Measurements from ENCODE around the gene CERS6. TPM values are rescaled to one million over a fixed set of nuclear protein-coding genes. Genes with fewer than 3 reads are reported as not detected.

CERS6 gene
- total RNA-seq, 1 experiment from 2014 or later = not detected

DNA sequence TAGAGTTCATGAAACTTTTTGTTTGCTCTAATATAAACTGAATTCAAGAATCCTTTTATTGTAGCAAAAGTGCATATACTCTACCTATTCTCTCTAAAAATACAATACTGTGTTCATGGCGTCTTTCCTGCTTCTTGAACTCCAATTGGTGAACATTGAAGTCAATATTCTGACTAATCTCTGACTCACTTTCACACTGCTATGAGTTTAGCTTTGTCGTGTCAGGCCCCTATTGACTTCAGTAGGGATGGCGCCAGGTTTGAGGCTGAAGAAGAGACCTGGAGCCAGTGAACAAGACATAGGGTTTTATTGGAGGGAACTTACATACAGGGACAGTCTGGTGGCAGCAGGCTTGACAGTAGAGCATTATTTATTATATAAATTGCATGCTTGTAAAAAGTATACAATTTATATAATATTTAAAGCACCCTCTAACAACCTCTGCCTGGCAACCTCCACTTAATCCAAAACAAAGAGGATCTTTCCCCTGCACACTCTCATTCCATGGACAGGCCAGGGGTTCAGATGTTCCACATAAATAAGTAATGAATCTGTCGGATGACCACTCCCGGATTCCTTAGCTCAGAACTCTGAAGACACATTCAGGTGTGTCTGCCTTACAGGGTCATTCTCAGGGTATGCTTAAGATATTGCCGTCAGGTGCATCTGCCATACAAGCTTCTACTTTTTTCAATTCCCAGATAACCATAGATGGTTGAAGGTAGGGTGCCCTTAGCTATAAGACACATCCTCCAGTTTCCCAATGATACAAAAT is 141.0 kb downstream of the CERS6 start:
- Histone ChIP-seq H3K79me2 (ENCODE audit: low read length) (no peaks in the 10 kb centered on the region), H3K36me3 (ENCODE audit: insufficient read depth, low read length) (no peaks in the 10 kb centered on the region), H4K20me1 (ENCODE audit: insufficient read depth, low read depth, low read length) (no peaks in the 10 kb centered on the region), H3K27me3 (ENCODE audit: low read length) (no peaks in the 10 kb centered on the region), H3K4me3 (ENCODE audit: low read length) (no peak overlapping the region), H3K9ac (ENCODE audit: low read length) (no peak overlapping the region), H2AFZ (ENCODE audit: low read length) (no peak overlapping the region), H3K27ac (ENCODE audit: low read length) (no peak overlapping the region), H3K9me2 (replicated peaks; ENCODE audit: insufficient read depth, low read length) (no peaks in the 10 kb centered on the region), H3K4me1 (ENCODE audit: low read length) (peaks cover 6% of the 10 kb centered on the region), H3K4me2 (ENCODE audit: low read depth, low read length, poor library complexity, severe bottlenecking) (no peak overlapping the region), H3K9me3 (ENCODE audit: low read length) (no peaks in the 10 kb centered on the region)
- no peak for DNase-seq

DNA sequence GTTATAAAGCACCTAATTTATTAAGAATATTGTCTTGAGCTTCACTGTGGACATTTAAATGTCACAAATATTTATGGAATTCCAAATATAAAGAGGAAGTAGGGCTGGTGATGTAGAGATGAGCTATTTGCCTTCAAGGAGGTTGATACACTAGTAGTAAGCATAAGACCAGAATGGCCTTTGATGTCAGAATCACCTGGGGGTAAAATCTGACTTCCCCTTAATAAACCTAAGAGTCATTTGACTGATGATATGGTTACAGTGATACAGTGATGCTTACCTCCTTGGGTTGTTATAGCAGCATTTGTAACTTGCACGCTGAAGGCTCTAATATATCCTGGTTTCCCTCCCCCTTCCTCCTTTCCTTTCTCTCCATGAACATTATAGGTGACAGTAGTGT is 143.7 kb downstream of the CERS6 start:
- H2AFZ ChIP-seq (ENCODE audit: low read length) = no peak overlapping the region
- no peak overlapping the region for H3K4me2 ChIP-seq (ENCODE audit: low read depth, low read length, poor library complexity, severe bottlenecking)
- no peaks in the 10 kb centered on the region for H4K20me1 ChIP-seq (ENCODE audit: insufficient read depth, low read depth, low read length)
- H3K79me2 ChIP-seq (ENCODE audit: low read length) = no peaks in the 10 kb centered on the region
- H3K27ac ChIP-seq (ENCODE audit: low read length) = no peak overlapping the region
- H3K27me3 ChIP-seq (ENCODE audit: low read length) = no peaks in the 10 kb centered on the region
- H3K9ac ChIP-seq (ENCODE audit: low read length) = no peak overlapping the region
- peaks cover 6% of the 10 kb centered on the region for H3K4me1 ChIP-seq (ENCODE audit: low read length)
- H3K36me3 ChIP-seq (ENCODE audit: insufficient read depth, low read length) = no peaks in the 10 kb centered on the region
- H3K4me3 ChIP-seq (ENCODE audit: low read length) = no peak overlapping the region
- H3K9me2 ChIP-seq (replicated peaks; ENCODE audit: insufficient read depth, low read length) = no peaks in the 10 kb centered on the region
- no peak for DNase-seq
- no peaks in the 10 kb centered on the region for H3K9me3 ChIP-seq (ENCODE audit: low read length)

DNA sequence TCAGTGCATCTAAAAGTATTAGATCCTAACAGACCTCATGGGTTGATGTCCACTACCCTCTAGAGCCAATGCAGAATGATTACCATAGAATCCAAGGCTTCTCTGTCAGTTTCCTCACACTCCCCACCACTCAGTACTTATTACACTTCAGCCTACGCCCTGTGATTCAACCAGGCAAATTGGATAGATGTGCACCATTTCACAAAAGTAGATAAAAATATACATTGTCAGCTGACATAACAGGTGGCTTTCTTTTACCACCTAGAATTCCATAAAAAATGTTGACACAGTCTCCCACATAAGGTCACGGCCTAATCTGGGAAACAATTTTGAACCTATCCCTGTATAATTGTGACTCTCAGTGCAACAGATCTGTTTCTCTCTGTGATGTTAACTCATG is 144.9 kb downstream of the CERS6 start:
- no peak for DNase-seq
- H3K9me2 ChIP-seq (replicated peaks; ENCODE audit: insufficient read depth, low read length) = no peaks in the 10 kb centered on the region
- no peaks in the 10 kb centered on the region for H3K36me3 ChIP-seq (ENCODE audit: insufficient read depth, low read length)
- H3K27me3 ChIP-seq (ENCODE audit: low read length) = no peaks in the 10 kb centered on the region
- no peak overlapping the region for H3K4me3 ChIP-seq (ENCODE audit: low read length)
- H4K20me1 ChIP-seq (ENCODE audit: insufficient read depth, low read depth, low read length) = no peaks in the 10 kb centered on the region
- no peaks in the 10 kb centered on the region for H3K9me3 ChIP-seq (ENCODE audit: low read length)
- no peak overlapping the region for H3K27ac ChIP-seq (ENCODE audit: low read length)
- H3K79me2 ChIP-seq (ENCODE audit: low read length) = no peaks in the 10 kb centered on the region
- H2AFZ ChIP-seq (ENCODE audit: low read length) = no peak overlapping the region
- H3K4me2 ChIP-seq (ENCODE audit: low read depth, low read length, poor library complexity, severe bottlenecking) = no peak overlapping the region
- peaks cover 6% of the 10 kb centered on the region for H3K4me1 ChIP-seq (ENCODE audit: low read length)
- no peak overlapping the region for H3K9ac ChIP-seq (ENCODE audit: low read length)

- peak; percentile 44 for DNase-seq
- Histone ChIP-seq H3K9me3 (ENCODE audit: low read length) (no peaks in the 10 kb centered on the region), H3K36me3 (ENCODE audit: insufficient read depth, low read length) (no peaks in the 10 kb centered on the region), H3K4me3 (ENCODE audit: low read length) (no peak overlapping the region), H3K27ac (ENCODE audit: low read length) (no peak overlapping the region), H4K20me1 (ENCODE audit: insufficient read depth, low read depth, low read length) (no peaks in the 10 kb centered on the region), H3K9ac (ENCODE audit: low read length) (no peak overlapping the region), H2AFZ (ENCODE audit: low read length) (no peak overlapping the region), H3K9me2 (replicated peaks; ENCODE audit: insufficient read depth, low read length) (no peaks in the 10 kb centered on the region), H3K4me1 (ENCODE audit: low read length) (peaks cover 6% of the 10 kb centered on the region), H3K79me2 (ENCODE audit: low read length) (no peaks in the 10 kb centered on the region), H3K27me3 (ENCODE audit: low read length) (no peaks in the 10 kb centered on the region), H3K4me2 (ENCODE audit: low read depth, low read length, poor library complexity, severe bottlenecking) (no peak overlapping the region)
These were observed 145.7 kb downstream of the CERS6 start for GRCh38 chr2:168601741-168602140.

GRCh38 chr2:168602379-168602778 is 146.3 kb downstream of the CERS6 start:
- no peak for DNase-seq
- Histone ChIP-seq H3K79me2 (ENCODE audit: low read length) (no peaks in the 10 kb centered on the region), H3K9me3 (ENCODE audit: low read length) (no peaks in the 10 kb centered on the region), H3K4me2 (ENCODE audit: low read depth, low read length, poor library complexity, severe bottlenecking) (no peak overlapping the region), H3K9ac (ENCODE audit: low read length) (no peak overlapping the region), H3K4me3 (ENCODE audit: low read length) (no peak overlapping the region), H2AFZ (ENCODE audit: low read length) (no peak overlapping the region), H4K20me1 (ENCODE audit: insufficient read depth, low read depth, low read length) (no peaks in the 10 kb centered on the region), H3K36me3 (ENCODE audit: insufficient read depth, low read length) (no peaks in the 10 kb centered on the region), H3K4me1 (ENCODE audit: low read length) (peaks cover 6% of the 10 kb centered on the region), H3K27me3 (ENCODE audit: low read length) (no peaks in the 10 kb centered on the region), H3K9me2 (replicated peaks; ENCODE audit: insufficient read depth, low read length) (no peaks in the 10 kb centered on the region), H3K27ac (ENCODE audit: low read length) (no peak overlapping the region)

- Histone ChIP-seq H3K79me2 (ENCODE audit: low read length) (no peaks in the 10 kb centered on the region), H3K4me3 (ENCODE audit: low read length) (no peak overlapping the region), H3K27me3 (ENCODE audit: low read length) (no peaks in the 10 kb centered on the region), H3K9ac (ENCODE audit: low read length) (no peak overlapping the region), H2AFZ (ENCODE audit: low read length) (no peak overlapping the region), H3K27ac (ENCODE audit: low read length) (no peak overlapping the region), H3K4me1 (ENCODE audit: low read length) (peaks cover 6% of the 10 kb centered on the region), H3K9me2 (replicated peaks; ENCODE audit: insufficient read depth, low read length) (no peaks in the 10 kb centered on the region), H3K36me3 (ENCODE audit: insufficient read depth, low read length) (no peaks in the 10 kb centered on the region), H4K20me1 (ENCODE audit: insufficient read depth, low read depth, low read length) (no peaks in the 10 kb centered on the region), H3K9me3 (ENCODE audit: low read length) (no peaks in the 10 kb centered on the region), H3K4me2 (ENCODE audit: low read depth, low read length, poor library complexity, severe bottlenecking) (no peak overlapping the region)
- DNase-seq = no peak
These were observed 146.9 kb downstream of the CERS6 start for GRCh38 chr2:168602846-168603401.

- H3K4me2 ChIP-seq (ENCODE audit: low read depth, low read length, poor library complexity, severe bottlenecking) = no peak overlapping the region
- H3K79me2 ChIP-seq (ENCODE audit: low read length) = no peaks in the 10 kb centered on the region
These were observed 147.4 kb downstream of the CERS6 start for GRCh38 chr2:168603439-168603961.

DNA sequence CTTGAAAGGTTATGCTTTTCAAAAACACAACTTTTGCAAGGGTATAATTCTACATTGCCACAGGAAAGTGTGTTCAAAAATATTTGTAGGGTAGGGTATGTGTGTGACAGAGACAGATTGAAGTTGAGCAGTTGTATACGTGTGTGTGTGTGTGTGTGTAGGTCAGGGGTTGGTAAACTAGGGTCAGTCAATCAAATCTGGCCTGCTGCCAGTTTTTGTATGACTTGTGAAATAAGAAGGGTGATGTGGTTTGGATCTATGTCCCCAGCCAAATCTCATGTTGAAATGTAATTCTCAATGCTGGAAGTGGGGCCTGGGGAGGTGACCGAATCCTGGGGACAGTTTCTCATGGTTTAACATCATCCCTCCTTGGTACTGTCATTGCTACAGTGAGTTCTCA is 148.2 kb downstream of the CERS6 start:
- Histone ChIP-seq H3K36me3 (ENCODE audit: insufficient read depth, low read length) (no peaks in the 10 kb centered on the region), H3K4me1 (ENCODE audit: low read length) (peaks cover 6% of the 10 kb centered on the region), H3K27me3 (ENCODE audit: low read length) (no peaks in the 10 kb centered on the region), H3K9ac (ENCODE audit: low read length) (no peak overlapping the region), H3K9me2 (replicated peaks; ENCODE audit: insufficient read depth, low read length) (no peaks in the 10 kb centered on the region), H3K79me2 (ENCODE audit: low read length) (no peaks in the 10 kb centered on the region), H3K4me2 (ENCODE audit: low read depth, low read length, poor library complexity, severe bottlenecking) (no peak overlapping the region), H3K9me3 (ENCODE audit: low read length) (no peaks in the 10 kb centered on the region), H2AFZ (ENCODE audit: low read length) (no peak overlapping the region), H4K20me1 (ENCODE audit: insufficient read depth, low read depth, low read length) (no peaks in the 10 kb centered on the region), H3K27ac (ENCODE audit: low read length) (no peak overlapping the region), H3K4me3 (ENCODE audit: low read length) (no peak overlapping the region)
- DNase-seq = no peak

More at GRCh38 chr2:168603439-168603961, 147.4 kb downstream of the CERS6 start:
- Histone ChIP-seq H3K4me3 (ENCODE audit: low read length) (no peak overlapping the region), H2AFZ (ENCODE audit: low read length) (no peak overlapping the region), H4K20me1 (ENCODE audit: insufficient read depth, low read depth, low read length) (no peaks in the 10 kb centered on the region), H3K9me3 (ENCODE audit: low read length) (no peaks in the 10 kb centered on the region), H3K9me2 (replicated peaks; ENCODE audit: insufficient read depth, low read length) (no peaks in the 10 kb centered on the region), H3K27ac (ENCODE audit: low read length) (no peak overlapping the region), H3K9ac (ENCODE audit: low read length) (no peak overlapping the region), H3K27me3 (ENCODE audit: low read length) (no peaks in the 10 kb centered on the region), H3K4me1 (ENCODE audit: low read length) (peaks cover 6% of the 10 kb centered on the region), H3K36me3 (ENCODE audit: insufficient read depth, low read length) (no peaks in the 10 kb centered on the region)
- no peak for DNase-seq

Measured in Karpas-422 (cell line).